ENCODE results near the gene FGFR1OP2.

Gene FGFR1OP2

GRCh38 chr12:27003421-27004381 is 65.4 kb downstream of the FGFR1OP2 start:
- DNase-seq (ENCODE audit: low read depth, low spot score) = no peak

- no peak for DNase-seq (ENCODE audit: low read depth, low spot score)
Measured at GRCh38 chr12:27005495-27005894, 67.2 kb downstream of the FGFR1OP2 start.

DNA sequence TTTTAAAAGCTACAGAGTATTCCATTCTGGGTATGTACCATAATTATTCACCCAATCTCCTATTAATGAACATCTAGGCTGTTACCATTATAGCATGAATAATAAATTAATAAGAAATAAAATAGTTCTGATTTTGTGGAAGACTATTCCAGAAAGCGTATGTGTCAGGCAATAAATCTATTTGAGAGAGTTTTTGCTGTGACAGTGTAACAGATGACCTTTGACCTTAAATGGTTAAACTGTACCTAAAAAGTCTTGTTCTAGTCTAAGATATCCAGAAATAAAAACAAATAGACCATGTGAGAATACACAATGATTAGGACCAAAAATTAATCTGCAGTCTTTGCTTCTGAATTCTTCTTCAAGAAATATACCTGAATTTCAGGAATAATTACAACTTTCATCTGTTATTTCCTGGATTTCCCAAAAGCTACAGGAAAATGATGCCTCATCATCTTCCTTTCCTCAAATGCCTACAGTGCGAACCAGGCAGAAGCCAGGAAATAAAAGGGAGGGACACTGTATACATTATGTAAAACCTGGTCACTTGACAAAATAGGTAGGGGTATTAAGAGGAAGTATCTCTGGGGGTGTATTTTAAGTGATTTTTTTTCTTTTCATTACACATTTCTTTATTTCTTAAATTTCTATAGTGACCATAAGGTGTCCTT is 68.7 kb downstream of the FGFR1OP2 start:
- DNase-seq (ENCODE audit: low read depth, low spot score) = no peak

DNA sequence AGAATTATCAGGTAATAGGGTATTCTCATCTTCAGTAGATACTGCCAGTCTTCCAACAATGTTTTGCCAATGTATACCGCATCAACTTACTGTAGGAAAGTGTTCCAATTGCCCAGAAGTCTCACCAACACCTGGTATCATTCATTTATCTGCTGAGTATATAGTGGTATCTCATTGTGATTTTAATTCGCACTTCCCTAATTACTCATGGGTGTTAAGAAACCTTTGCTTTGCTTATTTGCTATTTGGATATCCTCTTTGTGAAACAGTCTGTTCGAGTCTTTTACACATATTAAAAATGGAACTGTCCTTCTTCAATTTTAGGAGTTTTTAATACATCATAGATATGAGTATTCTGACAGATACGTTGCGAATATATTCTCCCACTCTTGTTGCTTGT is 69.8 kb downstream of the FGFR1OP2 start:
- DNase-seq (ENCODE audit: low read depth, low spot score) = no peak

- DNase-seq (ENCODE audit: low read depth, low spot score) = no peak
Measured at GRCh38 chr12:27009881-27010301, 71.6 kb downstream of the FGFR1OP2 start.

- DNase-seq (ENCODE audit: low read depth, low spot score) = no peak
Measured at GRCh38 chr12:27012239-27012981, 74.1 kb downstream of the FGFR1OP2 start.

- DNase-seq (ENCODE audit: low read depth, low spot score) = no peak
Measured at GRCh38 chr12:27012982-27013255, 74.6 kb downstream of the FGFR1OP2 start.

DNA sequence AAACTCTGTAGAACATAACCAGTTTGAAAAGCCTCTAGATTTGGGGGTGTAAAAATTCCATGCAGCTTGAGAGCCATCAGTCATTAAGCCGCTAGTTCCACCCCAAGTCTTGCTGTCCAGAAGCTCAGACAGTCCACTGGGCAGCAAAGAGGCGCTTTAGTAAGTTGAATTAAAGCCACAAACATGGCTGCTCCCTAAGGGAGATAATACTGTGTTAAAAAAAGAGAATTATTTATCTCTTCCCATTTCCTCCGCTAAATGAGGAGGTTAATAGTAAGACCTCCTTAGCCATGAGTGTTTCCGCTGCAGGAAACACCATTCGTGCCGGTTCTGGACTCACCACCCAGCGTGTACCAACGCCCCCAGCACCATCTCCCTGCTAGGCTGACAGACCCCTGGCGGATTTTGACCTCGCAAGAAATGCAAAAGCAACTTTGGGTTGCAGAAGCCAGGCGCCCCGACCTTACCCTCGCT is 75.4 kb downstream of the FGFR1OP2 start:
- no peak for DNase-seq (ENCODE audit: low read depth, low spot score)

- peak; percentile 59 for DNase-seq (ENCODE audit: low read depth, low spot score)
Measured at GRCh38 chr12:27014085-27014858, 76.0 kb downstream of the FGFR1OP2 start, which contains the start of gene TM7SF3. Gene TM7SF3 (minus strand): TSS chr12:27014384. CDS start chr12:27014168, 216 bp downstream.

DNA sequence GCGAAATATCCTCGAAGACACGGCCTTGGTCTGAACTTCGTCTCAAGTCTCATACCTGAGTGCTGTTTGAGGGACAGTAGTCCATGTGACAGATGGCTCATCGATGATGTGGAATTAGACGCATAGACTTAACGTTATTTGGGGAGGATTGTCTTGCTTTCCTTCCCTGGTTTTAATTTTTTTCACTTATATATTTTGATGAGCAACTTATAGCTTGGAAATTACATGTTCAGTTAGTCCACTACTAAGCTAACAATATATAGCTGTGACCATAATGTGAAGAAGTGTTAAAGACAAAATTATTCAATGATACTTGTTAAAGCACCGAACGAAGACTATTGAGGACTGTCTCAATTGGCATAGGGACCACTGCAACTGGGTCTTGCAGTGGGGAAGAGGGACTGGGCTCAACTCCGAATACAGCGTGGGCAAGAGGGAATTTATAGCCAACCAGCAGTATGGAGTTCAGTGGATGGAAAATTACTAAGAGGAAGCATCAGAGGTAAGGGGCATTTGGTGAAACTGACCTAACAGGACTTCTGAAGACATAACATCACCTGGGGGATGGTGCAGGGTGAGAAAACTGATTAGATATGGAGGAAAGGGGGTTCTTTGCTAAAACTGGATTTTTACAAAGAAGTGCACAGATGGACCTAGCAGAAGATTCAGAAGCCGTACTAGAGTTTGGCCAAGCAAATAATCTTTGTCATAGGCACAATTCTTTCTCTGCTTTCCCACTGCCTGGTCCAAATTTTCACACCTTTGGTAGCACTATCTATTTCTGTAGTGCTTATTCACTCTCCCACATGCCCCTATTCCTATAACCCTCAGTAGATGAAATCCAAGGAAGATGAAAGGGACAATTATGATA is 76.8 kb downstream of the FGFR1OP2 start:
- DNase-seq (ENCODE audit: low read depth, low spot score) = no peak

- no peak for DNase-seq (ENCODE audit: low read depth, low spot score)
Measured at GRCh38 chr12:27015730-27016076, 77.4 kb downstream of the FGFR1OP2 start.
